Right ventricle myocardium inferior (tissue), 1 donor: Measurements from ENCODE around the gene LMTK2. TPM values are rescaled to one million over a fixed set of nuclear protein-coding genes. Genes with fewer than 3 reads are reported as not detected.

Experiments
- ATAC-seq: fragments of 200-7000 bp; cut with Tn5 transposase; one replicate; pipeline ENCODE4 v1.9.1; 2020; ENCODE audit warnings: mild to moderate bottlenecking, moderate library complexity
- DNase-seq: peaks from one replicate; pipeline ENCODE4 v3.0.0; 2021; ENCODE audit errors: missing footprints
- intact Hi-C: fragments of 100-400 bp; cut with DNase I; formaldehyde crosslinking; loops from one replicate; pipeline ENCODE4 v1.11.0; 2022
- total RNA-seq: library from RNA; stranded (reverse); fragmentation: NEBNext Ultra II Directional; extraction: Animal tissue kit (Norgen Biotek cat#: 25700); gene quantifications from one replicate; pipeline ENCODE4 v1.2.1, GENCODE V29; 2021
- donor health status: DM: no; HTN: yes; CAD: no; lungs with severe emphysema.

LMTK2 gene
- total RNA-seq, 1 donor from 2014 or later, result 22.5 TPM

GRCh38 chr7:98223898-98224700 lies 117.4 kb downstream of the LMTK2 start:
- ATAC-seq (no peak), DNase-seq (peak; percentile 45)
- intact Hi-C loops, result no loop called here

GRCh38 chr7:98224701-98225181 lies 118.1 kb downstream of the LMTK2 start:
- ATAC-seq, result no peak
- intact Hi-C loops, result no loop called here

GRCh38 chr7:98225913-98226614 lies 119.4 kb downstream of the LMTK2 start:
- peak; percentile 37 for DNase-seq
- intact Hi-C loops, result no loop called here
- ATAC-seq, result no peak

More at GRCh38 chr7:98224701-98225181, 118.1 kb downstream of the LMTK2 start:
- peak; percentile 48 for DNase-seq

GRCh38 chr7:98227939-98228338 lies 121.3 kb downstream of the LMTK2 start:
- ATAC-seq, result no peak
- intact Hi-C loops, result no loop called here
- DNase-seq, result peak; percentile 54

GRCh38 chr7:98228801-98229200 lies 122.1 kb downstream of the LMTK2 start:
- ATAC-seq (no peak), DNase-seq (peak; percentile 33)
- intact Hi-C loops, result no loop called here

- intact Hi-C loops, result no loop called here
- no peak for ATAC-seq
- DNase-seq, result peak; percentile 47
These were observed 122.8 kb downstream of the LMTK2 start for GRCh38 chr7:98229441-98229840.

- intact Hi-C loops, result no loop called here
- DNase-seq (peak; percentile 58), ATAC-seq (no peak)
These were observed 123.5 kb downstream of the LMTK2 start for GRCh38 chr7:98229991-98230745.

- DNase-seq (peak; percentile 57), ATAC-seq (no peak)
These were observed 124.2 kb downstream of the LMTK2 start for GRCh38 chr7:98230746-98231471.

GRCh38 chr7:98231493-98232262 lies 125.0 kb downstream of the LMTK2 start:
- no peak for DNase-seq
- intact Hi-C loops, result no loop called here
- no peak for ATAC-seq

More at GRCh38 chr7:98230746-98231471, 124.2 kb downstream of the LMTK2 start:
- intact Hi-C loops, result no loop called here

GRCh38 chr7:98232263-98232585 lies 125.6 kb downstream of the LMTK2 start:
- intact Hi-C loops, result no loop called here
- DNase-seq, result no peak
- no peak for ATAC-seq

- no peak for ATAC-seq
- DNase-seq, result no peak
- intact Hi-C loops, result no loop called here
These were observed 126.1 kb downstream of the LMTK2 start for GRCh38 chr7:98232799-98233198.

GRCh38 chr7:98233219-98234070 lies 126.8 kb downstream of the LMTK2 start:
- ATAC-seq, result no peak

GRCh38 chr7:98234429-98235147 lies 127.9 kb downstream of the LMTK2 start:
- ATAC-seq (no peak), DNase-seq (no peak)
- intact Hi-C loops, result no loop called here

More at GRCh38 chr7:98233219-98234070, 126.8 kb downstream of the LMTK2 start:
- no peak for DNase-seq
- intact Hi-C loops, result no loop called here

GRCh38 chr7:98235901-98236300 lies 129.2 kb downstream of the LMTK2 start:
- intact Hi-C loops, result no loop called here
- DNase-seq (no peak), ATAC-seq (no peak)

- intact Hi-C loops, result no loop called here
- ATAC-seq (no peak), DNase-seq (no peak)
These were observed 129.9 kb downstream of the LMTK2 start for GRCh38 chr7:98236355-98237185.

GRCh38 chr7:98238076-98238475 lies 131.4 kb downstream of the LMTK2 start:
- ATAC-seq (no peak), DNase-seq (no peak)
- intact Hi-C loops, result no loop called here
